GM23338 (cell line): ENCODE data around the gene TRIML1. TPM values are rescaled to one million over a fixed set of nuclear protein-coding genes. Genes with fewer than 3 reads are reported as not detected.

Experiments used
- ATAC-seq: fragments of 200-7000 bp; cut with Tn5 transposase; 3 replicates; pipeline ENCODE4 v1.9.1; 2020
- DNase-seq: peaks from one replicate; pipeline ENCODE4 v3.0.0-alpha.2; 2015; ENCODE audit warnings: low spot score
- H2AFZ ChIP-seq: fragments of 200-600 bp; sonication (generic); 2 replicates; pipeline ENCODE4 v1.8.0; 2016; ENCODE audit warnings: antibody characterized with exemption, mild to moderate bottlenecking, moderate library complexity
- H3F3A ChIP-seq: fragments of 200-600 bp; sonication (generic); replicated peaks from 2 replicates; pipeline ENCODE4 v1.8.0; 2017; ENCODE audit warnings: antibody characterized with exemption, mixed run types, low read depth
- H3K27ac ChIP-seq: fragments of 200-600 bp; sonication (generic); 2 replicates; pipeline ENCODE4 v1.6.1; 2016; ENCODE audit warnings: low read depth
- H3K27me3 ChIP-seq: fragments of 200-600 bp; sonication (generic); 2 replicates; pipeline ENCODE4 v1.8.0; 2016; ENCODE audit warnings: mild to moderate bottlenecking, mixed run types, moderate library complexity; ENCODE audit not compliant: insufficient read depth
- H3K36me3 ChIP-seq: fragments of 200-600 bp; sonication (generic); 2 replicates; pipeline ENCODE4 v1.8.0; 2016; ENCODE audit warnings: mild to moderate bottlenecking; ENCODE audit not compliant: insufficient read depth
- H3K4me1 ChIP-seq: fragments of 200-600 bp; sonication (generic); 2 replicates; pipeline ENCODE4 v1.8.0; 2016; ENCODE audit warnings: mild to moderate bottlenecking, moderate library complexity; ENCODE audit not compliant: insufficient read depth
- H3K4me2 ChIP-seq: fragments of 200-600 bp; sonication (generic); 2 replicates; pipeline ENCODE4 v1.7.1; 2017; ENCODE audit warnings: mixed run types
- H3K4me3 ChIP-seq: fragments of 200-600 bp; sonication (generic); 2 replicates; pipeline ENCODE4 v1.6.1; 2016; ENCODE audit warnings: mixed run types
- H3K79me2 ChIP-seq: fragments of 200-600 bp; sonication (generic); replicated peaks from 2 replicates; pipeline ENCODE4 v1.8.0; 2017; ENCODE audit warnings: mild to moderate bottlenecking; ENCODE audit not compliant: insufficient read depth
- H3K9me2 ChIP-seq: fragments of 200-600 bp; sonication (generic); 2 replicates; pipeline ENCODE4 v1.8.0; 2017; ENCODE audit not compliant: insufficient read depth
- H4K20me1 ChIP-seq: fragments of 200-600 bp; sonication (generic); replicated peaks from 2 replicates; pipeline ENCODE4 v1.8.0; 2017; ENCODE audit warnings: mild to moderate bottlenecking; ENCODE audit not compliant: insufficient read depth
- H3K27ac Mint-ChIP-seq: 2 replicates; pipeline ENCODE4 v1.8.0; 2020; ENCODE audit warnings: inconsistent platforms, mild to moderate bottlenecking, moderate library complexity, mixed read lengths
- H3K27me3 Mint-ChIP-seq: 3 replicates; pipeline ENCODE4 v1.8.0; 2022; ENCODE audit warnings: low read depth, mild to moderate bottlenecking, moderate library complexity, mixed read lengths, inconsistent platforms; ENCODE audit not compliant: insufficient read depth, poor library complexity
- H3K36me3 Mint-ChIP-seq: 3 replicates; pipeline ENCODE4 v1.8.0; 2021; ENCODE audit warnings: low read depth, mild to moderate bottlenecking, inconsistent platforms, moderate library complexity, mixed read lengths
- H3K4me1 Mint-ChIP-seq: 3 replicates; pipeline ENCODE4 v1.8.0; 2020; ENCODE audit warnings: mild to moderate bottlenecking, inconsistent platforms, mixed read lengths
- H3K4me3 Mint-ChIP-seq: 3 replicates; pipeline ENCODE4 v1.8.0; 2021; ENCODE audit warnings: moderate library complexity, mild to moderate bottlenecking, inconsistent platforms, mixed read lengths
- H3K9me3 Mint-ChIP-seq: 3 replicates; pipeline ENCODE4 v1.8.0; 2020; ENCODE audit warnings: moderate library complexity, mild to moderate bottlenecking, inconsistent platforms, mixed read lengths
- CREB1 ChIP-seq: fragments of 250-450 bp; sonication (Bioruptor Pico); IDR thresholded peaks from 2 replicates; pipeline ENCODE4 v1.5.0; 2020; ENCODE audit warnings: low read depth, mild to moderate bottlenecking, moderate library complexity
- EZH2 ChIP-seq: fragments of 200-600 bp; sonication (generic); IDR thresholded peaks from one replicate; pipeline ENCODE4 v1.8.0; 2017; ENCODE audit warnings: antibody characterized with exemption, mild to moderate bottlenecking, low read depth; ENCODE audit not compliant: unreplicated experiment
- EZH2phosphoT487 ChIP-seq: fragments of 200-600 bp; sonication (generic); IDR thresholded peaks from one replicate; pipeline ENCODE4 v1.8.1; 2018; ENCODE audit warnings: antibody characterized with exemption; ENCODE audit not compliant: unreplicated experiment
- JUNB ChIP-seq: IDR thresholded peaks from one replicate; pipeline ENCODE4 v1.6.1; 2016; ENCODE audit warnings: antibody characterized with exemption; ENCODE audit not compliant: unreplicated experiment
- NANOG ChIP-seq: IDR thresholded peaks from 2 replicates; pipeline ENCODE4 v1.6.1; 2016; ENCODE audit warnings: antibody characterized with exemption, borderline replicate concordance
- POLR2AphosphoS5 ChIP-seq: IDR thresholded peaks from 2 replicates; pipeline ENCODE4 v1.6.1; 2016; ENCODE audit warnings: antibody characterized with exemption, low read depth
- STAT1 ChIP-seq: IDR thresholded peaks from one replicate; pipeline ENCODE4 v1.6.1; 2016; ENCODE audit warnings: antibody characterized with exemption; ENCODE audit not compliant: unreplicated experiment
- ZNF114 ChIP-seq: fragments of 250-450 bp; sonication (Bioruptor Pico); IDR thresholded peaks from 2 replicates; pipeline ENCODE4 v1.5.0; 2020; ENCODE audit warnings: mild to moderate bottlenecking, moderate library complexity
- ZNF331 ChIP-seq: fragments of 250-450 bp; sonication (Bioruptor Pico); IDR thresholded peaks from 2 replicates; pipeline ENCODE4 v1.5.0; 2020; ENCODE audit warnings: low read depth, mild to moderate bottlenecking, moderate library complexity
- polyA plus RNA-seq: library from polyadenylated mRNA; unstranded; fragments of >200 nt; fragmentation: Nextera tagmentation; extraction: Ambion mirVana; gene quantifications from 2 replicates; pipeline ENCODE4 v1.2.1, GENCODE V29; 2016
- total RNA-seq: library from RNA; depleted of rRNA; stranded (reverse); fragments of >200 nt; shearing (Covaris generic); gene quantifications from 2 replicates; pipeline ENCODE4 v1.2.3, GENCODE V29; 2014
- TF ChIP-seq, protein P1 (sequence below), 2 experiments: fragments of 200-600 bp in 1 of 2; sonication (generic) in 1 of 2; conservative IDR thresholded peaks; 2 replicates each; pipeline versions ENCODE4 v1.5.1 to v1.6.1; 2016 to 2017; ENCODE audit warnings: antibody characterized with exemption in 2 of 2, low read depth in 2 of 2, mild to moderate bottlenecking in 2 of 2, moderate library complexity in 1 of 2
- TF ChIP-seq, protein P2 (sequence below): IDR thresholded peaks from 2 replicates; pipeline ENCODE4 v1.6.1; 2016; ENCODE audit warnings: antibody characterized with exemption
- TF ChIP-seq, protein P3 (sequence below): IDR thresholded peaks from one replicate; pipeline ENCODE4 v1.6.1; 2018; ENCODE audit warnings: antibody characterized with exemption; ENCODE audit not compliant: unreplicated experiment
- TF ChIP-seq, protein P4 (sequence below): fragments of 250-450 bp; sonication (Bioruptor Pico); IDR thresholded peaks from 2 replicates; pipeline ENCODE4 v1.5.0; 2020; ENCODE audit warnings: mild to moderate bottlenecking, moderate library complexity

TRIML1 gene
- total and polyA plus RNA-seq, 2 experiments from 2014 or later: not detected

DNA sequence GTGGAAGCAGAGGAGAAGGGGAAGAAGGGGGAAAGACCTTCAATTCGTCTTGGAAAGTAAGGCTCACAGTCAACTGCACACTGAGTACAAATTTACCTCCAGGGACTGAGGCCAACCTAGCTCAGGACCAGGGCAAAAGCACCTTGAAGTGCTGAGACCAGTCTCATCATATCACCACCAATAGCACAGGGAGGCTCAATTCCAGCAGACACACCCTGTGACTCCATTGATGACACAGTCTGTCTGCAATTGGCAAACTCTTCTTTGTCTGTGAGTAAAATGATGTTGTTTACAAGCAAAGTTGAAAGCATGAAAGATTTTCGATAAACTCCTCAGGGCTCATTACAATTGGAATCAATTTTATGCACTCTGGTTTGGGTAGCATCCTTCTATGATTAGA is 32.3 kb downstream of the TRIML1 start (continued):
- TF ChIP-seq ZNF114 (CRISPR knock-in tag) (no peak), POLR2AphosphoS5 (no peak), ZNF331 (CRISPR knock-in tag) (no peak), JUNB (no peak), NANOG (no peak)

DNA sequence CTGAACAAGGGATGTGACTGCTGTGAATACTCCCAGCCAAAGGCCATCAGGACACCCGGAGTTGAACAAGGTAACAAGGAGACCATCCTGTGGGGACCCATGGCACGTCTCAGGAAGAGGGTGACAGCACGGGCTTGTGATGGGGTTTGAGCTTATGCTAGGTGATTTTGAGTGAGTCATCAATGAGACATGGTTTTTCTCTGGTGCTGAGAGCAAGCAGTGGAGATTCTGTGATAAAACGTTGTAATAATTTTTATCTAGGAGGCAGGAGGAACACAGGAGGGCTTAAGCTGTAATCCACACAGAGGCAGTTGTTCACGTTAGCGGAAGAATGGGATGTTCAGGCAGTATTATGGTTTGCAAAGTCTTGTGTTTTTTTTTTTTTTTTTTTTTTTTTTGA is 36.0 kb downstream of the TRIML1 start:
- peaks cover 15% of the 10 kb centered on the region; the same call in 2 of the 3 replicates for H3K36me3 Mint-ChIP-seq
- H3K27ac Mint-ChIP-seq: no peak overlapping the region
- H2AFZ ChIP-seq: peak overlapping the region; percentile 66
- H4K20me1 ChIP-seq: no peaks in the 10 kb centered on the region
- H3K4me1 Mint-ChIP-seq: no peaks in the 10 kb centered on the region
- peaks cover 2% of the 10 kb centered on the region for H3K27me3 Mint-ChIP-seq
- H3K36me3 ChIP-seq: no peaks in the 10 kb centered on the region; the same call in 1 of the 2 replicates
- peaks cover 26% of the 10 kb centered on the region for H3K9me3 Mint-ChIP-seq
- no peak overlapping the region for H3K4me3 Mint-ChIP-seq
- H3F3A ChIP-seq: no peaks in the 10 kb centered on the region
- DNase-seq: no peak
- no peaks in the 10 kb centered on the region for H3K9me2 ChIP-seq
- H3K27me3 ChIP-seq: no peaks in the 10 kb centered on the region
- no peaks in the 10 kb centered on the region for H3K79me2 ChIP-seq
- no peak overlapping the region for H3K27ac ChIP-seq
- ATAC-seq: no peak
- H3K4me2 ChIP-seq: no peak overlapping the region
- TF ChIP-seq POLR2AphosphoS5: no peak
- no peak for TF ChIP-seq NANOG
- TF ChIP-seq ZNF331 (CRISPR knock-in tag): no peak
- TF ChIP-seq EZH2phosphoT487: no peak
- TF ChIP-seq JUNB: no peak
- TF ChIP-seq ZNF114 (CRISPR knock-in tag): no peak
- TF ChIP-seq, protein P1, sequence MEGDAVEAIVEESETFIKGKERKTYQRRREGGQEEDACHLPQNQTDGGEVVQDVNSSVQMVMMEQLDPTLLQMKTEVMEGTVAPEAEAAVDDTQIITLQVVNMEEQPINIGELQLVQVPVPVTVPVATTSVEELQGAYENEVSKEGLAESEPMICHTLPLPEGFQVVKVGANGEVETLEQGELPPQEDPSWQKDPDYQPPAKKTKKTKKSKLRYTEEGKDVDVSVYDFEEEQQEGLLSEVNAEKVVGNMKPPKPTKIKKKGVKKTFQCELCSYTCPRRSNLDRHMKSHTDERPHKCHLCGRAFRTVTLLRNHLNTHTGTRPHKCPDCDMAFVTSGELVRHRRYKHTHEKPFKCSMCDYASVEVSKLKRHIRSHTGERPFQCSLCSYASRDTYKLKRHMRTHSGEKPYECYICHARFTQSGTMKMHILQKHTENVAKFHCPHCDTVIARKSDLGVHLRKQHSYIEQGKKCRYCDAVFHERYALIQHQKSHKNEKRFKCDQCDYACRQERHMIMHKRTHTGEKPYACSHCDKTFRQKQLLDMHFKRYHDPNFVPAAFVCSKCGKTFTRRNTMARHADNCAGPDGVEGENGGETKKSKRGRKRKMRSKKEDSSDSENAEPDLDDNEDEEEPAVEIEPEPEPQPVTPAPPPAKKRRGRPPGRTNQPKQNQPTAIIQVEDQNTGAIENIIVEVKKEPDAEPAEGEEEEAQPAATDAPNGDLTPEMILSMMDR (conservative IDR thresholded peaks at IDR 0.05; ENCODE audit: low read depth in 2 of 2): no peak
- TF ChIP-seq, protein P2, sequence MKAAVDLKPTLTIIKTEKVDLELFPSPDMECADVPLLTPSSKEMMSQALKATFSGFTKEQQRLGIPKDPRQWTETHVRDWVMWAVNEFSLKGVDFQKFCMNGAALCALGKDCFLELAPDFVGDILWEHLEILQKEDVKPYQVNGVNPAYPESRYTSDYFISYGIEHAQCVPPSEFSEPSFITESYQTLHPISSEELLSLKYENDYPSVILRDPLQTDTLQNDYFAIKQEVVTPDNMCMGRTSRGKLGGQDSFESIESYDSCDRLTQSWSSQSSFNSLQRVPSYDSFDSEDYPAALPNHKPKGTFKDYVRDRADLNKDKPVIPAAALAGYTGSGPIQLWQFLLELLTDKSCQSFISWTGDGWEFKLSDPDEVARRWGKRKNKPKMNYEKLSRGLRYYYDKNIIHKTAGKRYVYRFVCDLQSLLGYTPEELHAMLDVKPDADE: no peak
- TF ChIP-seq, protein P3, sequence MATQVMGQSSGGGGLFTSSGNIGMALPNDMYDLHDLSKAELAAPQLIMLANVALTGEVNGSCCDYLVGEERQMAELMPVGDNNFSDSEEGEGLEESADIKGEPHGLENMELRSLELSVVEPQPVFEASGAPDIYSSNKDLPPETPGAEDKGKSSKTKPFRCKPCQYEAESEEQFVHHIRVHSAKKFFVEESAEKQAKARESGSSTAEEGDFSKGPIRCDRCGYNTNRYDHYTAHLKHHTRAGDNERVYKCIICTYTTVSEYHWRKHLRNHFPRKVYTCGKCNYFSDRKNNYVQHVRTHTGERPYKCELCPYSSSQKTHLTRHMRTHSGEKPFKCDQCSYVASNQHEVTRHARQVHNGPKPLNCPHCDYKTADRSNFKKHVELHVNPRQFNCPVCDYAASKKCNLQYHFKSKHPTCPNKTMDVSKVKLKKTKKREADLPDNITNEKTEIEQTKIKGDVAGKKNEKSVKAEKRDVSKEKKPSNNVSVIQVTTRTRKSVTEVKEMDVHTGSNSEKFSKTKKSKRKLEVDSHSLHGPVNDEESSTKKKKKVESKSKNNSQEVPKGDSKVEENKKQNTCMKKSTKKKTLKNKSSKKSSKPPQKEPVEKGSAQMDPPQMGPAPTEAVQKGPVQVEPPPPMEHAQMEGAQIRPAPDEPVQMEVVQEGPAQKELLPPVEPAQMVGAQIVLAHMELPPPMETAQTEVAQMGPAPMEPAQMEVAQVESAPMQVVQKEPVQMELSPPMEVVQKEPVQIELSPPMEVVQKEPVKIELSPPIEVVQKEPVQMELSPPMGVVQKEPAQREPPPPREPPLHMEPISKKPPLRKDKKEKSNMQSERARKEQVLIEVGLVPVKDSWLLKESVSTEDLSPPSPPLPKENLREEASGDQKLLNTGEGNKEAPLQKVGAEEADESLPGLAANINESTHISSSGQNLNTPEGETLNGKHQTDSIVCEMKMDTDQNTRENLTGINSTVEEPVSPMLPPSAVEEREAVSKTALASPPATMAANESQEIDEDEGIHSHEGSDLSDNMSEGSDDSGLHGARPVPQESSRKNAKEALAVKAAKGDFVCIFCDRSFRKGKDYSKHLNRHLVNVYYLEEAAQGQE: no peak
- no peak for TF ChIP-seq CREB1 (CRISPR knock-in tag)
- TF ChIP-seq EZH2: no peak
- TF ChIP-seq, protein P4, sequence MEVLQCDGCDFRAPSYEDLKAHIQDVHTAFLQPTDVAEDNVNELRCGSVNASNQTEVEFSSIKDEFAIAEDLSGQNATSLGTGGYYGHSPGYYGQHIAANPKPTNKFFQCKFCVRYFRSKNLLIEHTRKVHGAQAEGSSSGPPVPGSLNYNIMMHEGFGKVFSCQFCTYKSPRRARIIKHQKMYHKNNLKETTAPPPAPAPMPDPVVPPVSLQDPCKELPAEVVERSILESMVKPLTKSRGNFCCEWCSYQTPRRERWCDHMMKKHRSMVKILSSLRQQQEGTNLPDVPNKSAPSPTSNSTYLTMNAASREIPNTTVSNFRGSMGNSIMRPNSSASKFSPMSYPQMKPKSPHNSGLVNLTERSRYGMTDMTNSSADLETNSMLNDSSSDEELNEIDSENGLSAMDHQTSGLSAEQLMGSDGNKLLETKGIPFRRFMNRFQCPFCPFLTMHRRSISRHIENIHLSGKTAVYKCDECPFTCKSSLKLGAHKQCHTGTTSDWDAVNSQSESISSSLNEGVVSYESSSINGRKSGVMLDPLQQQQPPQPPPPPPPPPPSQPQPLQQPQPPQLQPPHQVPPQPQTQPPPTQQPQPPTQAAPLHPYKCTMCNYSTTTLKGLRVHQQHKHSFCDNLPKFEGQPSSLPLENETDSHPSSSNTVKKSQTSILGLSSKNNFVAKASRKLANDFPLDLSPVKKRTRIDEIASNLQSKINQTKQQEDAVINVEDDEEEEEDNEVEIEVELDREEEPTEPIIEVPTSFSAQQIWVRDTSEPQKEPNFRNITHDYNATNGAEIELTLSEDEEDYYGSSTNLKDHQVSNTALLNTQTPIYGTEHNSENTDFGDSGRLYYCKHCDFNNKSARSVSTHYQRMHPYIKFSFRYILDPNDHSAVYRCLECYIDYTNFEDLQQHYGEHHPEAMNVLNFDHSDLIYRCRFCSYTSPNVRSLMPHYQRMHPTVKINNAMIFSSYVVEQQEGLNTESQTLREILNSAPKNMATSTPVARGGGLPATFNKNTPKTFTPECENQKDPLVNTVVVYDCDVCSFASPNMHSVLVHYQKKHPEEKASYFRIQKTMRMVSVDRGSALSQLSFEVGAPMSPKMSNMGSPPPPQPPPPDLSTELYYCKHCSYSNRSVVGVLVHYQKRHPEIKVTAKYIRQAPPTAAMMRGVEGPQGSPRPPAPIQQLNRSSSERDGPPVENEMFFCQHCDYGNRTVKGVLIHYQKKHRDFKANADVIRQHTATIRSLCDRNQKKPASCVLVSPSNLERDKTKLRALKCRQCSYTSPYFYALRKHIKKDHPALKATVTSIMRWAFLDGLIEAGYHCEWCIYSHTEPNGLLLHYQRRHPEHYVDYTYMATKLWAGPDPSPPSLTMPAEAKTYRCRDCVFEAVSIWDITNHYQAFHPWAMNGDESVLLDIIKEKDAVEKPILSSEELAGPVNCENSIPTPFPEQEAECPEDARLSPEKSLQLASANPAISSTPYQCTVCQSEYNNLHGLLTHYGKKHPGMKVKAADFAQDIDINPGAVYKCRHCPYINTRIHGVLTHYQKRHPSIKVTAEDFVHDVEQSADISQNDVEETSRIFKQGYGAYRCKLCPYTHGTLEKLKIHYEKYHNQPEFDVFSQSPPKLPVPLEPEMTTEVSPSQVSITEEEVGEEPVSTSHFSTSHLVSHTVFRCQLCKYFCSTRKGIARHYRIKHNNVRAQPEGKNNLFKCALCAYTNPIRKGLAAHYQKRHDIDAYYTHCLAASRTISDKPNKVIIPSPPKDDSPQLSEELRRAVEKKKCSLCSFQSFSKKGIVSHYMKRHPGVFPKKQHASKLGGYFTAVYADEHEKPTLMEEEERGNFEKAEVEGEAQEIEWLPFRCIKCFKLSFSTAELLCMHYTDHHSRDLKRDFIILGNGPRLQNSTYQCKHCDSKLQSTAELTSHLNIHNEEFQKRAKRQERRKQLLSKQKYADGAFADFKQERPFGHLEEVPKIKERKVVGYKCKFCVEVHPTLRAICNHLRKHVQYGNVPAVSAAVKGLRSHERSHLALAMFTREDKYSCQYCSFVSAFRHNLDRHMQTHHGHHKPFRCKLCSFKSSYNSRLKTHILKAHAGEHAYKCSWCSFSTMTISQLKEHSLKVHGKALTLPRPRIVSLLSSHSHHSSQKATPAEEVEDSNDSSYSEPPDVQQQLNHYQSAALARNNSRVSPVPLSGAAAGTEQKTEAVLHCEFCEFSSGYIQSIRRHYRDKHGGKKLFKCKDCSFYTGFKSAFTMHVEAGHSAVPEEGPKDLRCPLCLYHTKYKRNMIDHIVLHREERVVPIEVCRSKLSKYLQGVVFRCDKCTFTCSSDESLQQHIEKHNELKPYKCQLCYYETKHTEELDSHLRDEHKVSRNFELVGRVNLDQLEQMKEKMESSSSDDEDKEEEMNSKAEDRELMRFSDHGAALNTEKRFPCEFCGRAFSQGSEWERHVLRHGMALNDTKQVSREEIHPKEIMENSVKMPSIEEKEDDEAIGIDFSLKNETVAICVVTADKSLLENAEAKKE: no peak
- no peak for TF ChIP-seq STAT1
- no peaks in the 10 kb centered on the region for H3K4me1 ChIP-seq
- no peak overlapping the region for H3K4me3 ChIP-seq
